Hematopoietic multipotent progenitor cell treated with erythropoietin and hydrocortisone succinate and interleukin-3 and kit ligand, for 15 days (in vitro differentiated cells): Measurements from ENCODE around the gene MACF1.

Experiments used
- DNase-seq: peaks from one replicate; pipeline ENCODE4 v3.0.0-alpha.2; 2015; ENCODE audit warnings: low spot score

MACF1 gene

GRCh38 chr1:39395357-39395831 lies 190.9 kb downstream of the MACF1 start:
- DNase-seq = no peak

DNA sequence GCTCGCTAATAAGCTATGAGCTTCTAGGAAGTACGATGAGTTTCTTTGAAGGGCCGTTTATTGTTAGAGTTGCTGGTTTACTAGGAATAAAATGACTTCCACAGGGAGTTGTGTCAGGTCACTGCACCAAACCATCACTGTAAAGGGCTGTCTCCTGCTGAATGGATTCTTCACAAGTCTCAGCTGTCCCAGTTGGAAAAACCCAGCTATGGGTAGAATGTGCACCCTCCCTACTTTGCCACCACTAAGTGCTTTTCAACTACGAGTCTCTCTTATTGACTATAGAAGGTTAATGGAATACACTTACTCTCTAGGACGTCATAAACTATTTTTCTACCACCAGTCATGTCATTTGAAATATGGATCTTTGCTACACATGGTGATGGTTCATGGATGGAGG lies 192.2 kb downstream of the MACF1 start:
- DNase-seq = no peak

DNA sequence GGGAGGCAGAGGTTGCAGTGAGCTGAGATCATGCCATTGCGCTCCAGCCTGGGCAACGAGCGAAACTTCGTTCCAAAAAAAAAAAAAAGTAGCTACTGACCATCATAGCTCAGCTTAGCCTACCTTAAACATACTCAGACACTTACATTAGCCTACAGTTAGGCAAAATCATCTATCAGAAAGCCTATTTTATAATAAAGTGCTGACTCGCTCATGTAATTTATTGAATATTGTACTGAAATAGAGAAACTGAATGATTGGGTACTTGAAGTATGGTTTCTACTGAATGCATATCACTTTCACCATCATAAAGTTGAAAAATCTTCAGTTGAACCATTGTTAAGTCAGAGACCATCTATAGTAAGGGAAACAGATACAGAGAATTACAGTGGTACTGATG lies 193.0 kb downstream of the MACF1 start:
- no peak for DNase-seq

- DNase-seq = no peak
Observed at GRCh38 chr1:39398278-39399021, 194.0 kb downstream of the MACF1 start.

- DNase-seq = no peak
Observed at GRCh38 chr1:39401106-39401505, 196.6 kb downstream of the MACF1 start.

DNA sequence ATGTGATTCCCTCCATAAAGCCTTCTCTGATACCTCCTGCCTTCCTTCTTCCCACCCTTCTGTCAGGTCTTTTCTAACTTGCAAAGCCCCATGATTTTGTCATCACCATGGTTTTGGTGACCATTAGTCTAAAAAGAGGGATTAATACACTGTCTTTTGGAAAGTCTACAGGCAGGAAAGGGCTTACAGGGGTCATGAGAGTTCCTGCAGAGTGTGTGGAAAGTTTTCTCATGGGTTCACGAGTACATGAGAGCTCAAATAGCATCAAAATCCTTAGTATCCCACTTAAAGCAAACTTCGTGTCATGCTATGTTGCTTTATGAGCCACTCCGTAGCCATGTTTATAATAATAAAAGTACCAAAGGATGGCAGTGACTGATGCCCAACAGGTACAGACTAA lies 200.4 kb downstream of the MACF1 start:
- DNase-seq = no peak

DNA sequence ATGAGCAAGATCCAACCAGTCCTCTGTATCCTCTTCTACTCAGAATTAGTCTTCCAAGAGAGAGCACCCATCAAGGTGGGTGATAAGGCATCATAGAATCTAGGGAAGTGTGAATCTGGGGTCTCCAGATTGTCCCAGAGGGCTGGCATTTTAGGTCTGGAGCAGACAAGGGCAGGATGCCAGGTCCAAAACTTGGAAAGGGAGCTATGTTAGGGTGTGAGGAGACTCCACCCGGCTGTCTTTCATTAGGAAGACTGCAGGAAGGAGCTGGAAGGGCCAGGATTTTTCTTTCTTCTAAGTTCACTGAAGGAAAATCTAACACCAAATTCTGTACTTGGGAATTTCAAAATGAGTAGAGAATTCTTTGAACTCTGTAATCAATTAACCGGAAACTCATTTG lies 200.9 kb downstream of the MACF1 start:
- no peak for DNase-seq

- DNase-seq = no peak
Observed at GRCh38 chr1:39406533-39407450, 202.3 kb downstream of the MACF1 start.

DNA sequence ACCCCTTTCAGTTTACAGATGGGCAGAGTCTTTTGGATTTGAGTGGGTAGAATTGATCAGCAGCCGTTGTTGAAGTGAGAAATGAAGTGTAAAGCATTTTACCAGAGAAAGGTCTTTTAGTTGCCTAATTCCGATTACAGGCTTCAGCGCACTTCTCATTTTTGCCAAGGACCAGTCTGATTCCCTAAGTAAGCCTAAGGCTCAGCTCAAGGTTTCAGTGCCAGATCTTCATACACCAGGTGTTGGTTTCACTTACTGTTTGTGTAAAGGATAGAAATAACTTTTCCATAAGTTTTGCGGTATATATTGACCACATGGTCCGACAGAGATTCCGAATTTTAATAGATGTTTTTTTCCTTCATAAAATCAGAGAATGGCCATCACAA lies 203.0 kb downstream of the MACF1 start:
- DNase-seq = no peak

DNA sequence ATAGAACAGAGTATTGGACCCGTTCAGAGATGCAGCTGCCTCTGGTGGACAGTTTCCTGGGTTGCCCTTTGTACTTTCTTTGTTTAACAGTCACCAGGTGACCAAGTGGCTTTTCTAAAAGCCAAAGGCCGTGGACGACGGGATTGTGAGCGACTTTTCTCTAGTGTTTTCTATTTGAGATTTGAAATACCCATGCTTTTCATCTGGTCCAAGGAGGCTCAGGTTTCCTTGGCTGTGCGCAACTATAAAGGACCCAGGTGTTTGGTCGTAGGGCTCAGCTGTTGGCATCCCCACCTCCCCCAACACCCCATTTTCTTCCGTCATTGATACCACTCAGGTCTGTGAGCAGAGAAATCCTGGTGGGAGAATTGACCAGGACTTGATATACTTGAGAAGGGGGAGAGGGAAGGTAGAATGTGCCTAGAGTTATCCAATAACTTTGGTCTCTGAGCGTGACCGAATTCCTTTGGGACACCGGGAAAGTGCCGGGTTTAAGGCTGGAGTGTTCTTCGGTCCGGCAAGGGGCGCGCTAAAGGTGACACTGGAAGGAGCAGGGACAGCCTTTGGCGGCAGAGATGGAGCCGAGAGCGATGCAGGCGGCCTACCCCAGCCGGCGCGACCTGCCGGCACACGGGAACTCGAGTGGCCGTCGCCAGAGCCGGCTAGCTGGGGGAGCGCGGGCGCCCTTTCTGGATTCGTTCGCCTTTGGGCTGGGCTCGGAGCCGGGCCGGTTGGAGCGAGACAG lies 203.6 kb downstream of the MACF1 start:
- no peak for DNase-seq

DNA sequence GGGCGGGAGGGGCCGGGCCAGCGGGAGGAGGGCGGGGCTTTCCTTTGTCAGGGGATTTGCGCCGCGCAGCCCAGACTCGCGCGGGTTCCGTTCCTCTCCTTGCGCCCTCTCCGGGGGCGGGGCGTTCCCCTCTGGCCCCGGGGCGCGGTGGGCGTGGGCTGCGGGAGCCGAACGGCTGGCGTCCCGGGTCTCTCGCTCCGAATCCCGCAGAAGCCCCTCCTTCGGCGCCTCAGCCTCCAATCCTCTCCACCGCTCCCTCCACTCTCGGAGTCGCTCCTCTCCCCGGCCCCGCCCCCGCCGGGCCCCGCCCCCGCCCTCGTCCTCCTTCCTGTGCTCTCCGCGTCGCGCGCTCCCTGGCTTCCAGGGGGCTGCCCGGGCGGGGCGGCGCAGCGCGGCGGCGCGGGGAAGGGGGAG lies 204.2 kb downstream of the MACF1 start:
- peak; percentile 73 for DNase-seq

GRCh38 chr1:39409055-39409816 lies 204.7 kb downstream of the MACF1 start:
- DNase-seq = no peak

DNA sequence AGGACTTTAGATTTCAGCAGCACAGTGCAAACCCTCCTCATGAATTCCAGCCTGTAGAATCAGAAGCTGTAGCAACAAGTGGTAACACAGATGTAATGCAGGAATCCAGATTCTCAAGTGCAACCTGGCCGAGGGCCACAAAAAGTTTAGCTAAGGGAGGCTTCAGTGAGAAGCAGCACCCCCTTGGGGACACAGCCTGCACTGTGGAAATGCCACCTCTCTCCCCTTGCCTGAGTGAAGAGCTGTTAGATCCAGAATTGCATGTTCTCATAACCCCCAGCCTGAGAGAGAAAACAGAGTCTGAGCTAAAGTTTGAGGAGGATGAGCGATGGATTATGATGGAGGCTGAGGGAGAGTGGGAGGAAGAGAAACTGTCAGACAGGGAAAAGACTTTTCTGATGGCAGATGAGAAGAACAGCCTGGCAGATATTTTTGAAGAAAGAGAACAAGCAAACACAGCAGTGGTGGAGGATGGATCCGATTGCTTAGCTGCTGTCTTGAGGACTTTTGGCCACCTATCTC lies 206.5 kb downstream of the MACF1 start:
- peak; percentile 58 for DNase-seq

GRCh38 chr1:39411526-39412478 lies 207.3 kb downstream of the MACF1 start:
- DNase-seq = no peak

DNA sequence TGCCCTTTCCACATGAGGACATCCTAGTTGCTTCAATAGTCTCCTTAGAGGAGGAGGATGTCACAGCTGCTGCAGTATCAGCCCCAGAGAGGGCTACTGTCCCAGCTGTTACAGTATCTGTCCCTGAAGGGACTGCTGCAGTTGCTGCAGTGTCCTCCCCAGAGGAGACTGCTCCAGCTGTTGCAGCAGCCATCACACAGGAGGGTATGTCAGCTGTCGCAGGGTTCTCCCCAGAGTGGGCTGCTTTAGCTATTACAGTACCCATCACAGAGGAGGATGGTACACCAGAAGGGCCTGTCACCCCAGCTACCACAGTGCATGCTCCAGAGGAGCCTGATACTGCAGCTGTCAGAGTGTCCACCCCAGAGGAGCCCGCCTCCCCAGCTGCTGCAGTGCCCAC lies 208.4 kb downstream of the MACF1 start:
- DNase-seq = no peak

DNA sequence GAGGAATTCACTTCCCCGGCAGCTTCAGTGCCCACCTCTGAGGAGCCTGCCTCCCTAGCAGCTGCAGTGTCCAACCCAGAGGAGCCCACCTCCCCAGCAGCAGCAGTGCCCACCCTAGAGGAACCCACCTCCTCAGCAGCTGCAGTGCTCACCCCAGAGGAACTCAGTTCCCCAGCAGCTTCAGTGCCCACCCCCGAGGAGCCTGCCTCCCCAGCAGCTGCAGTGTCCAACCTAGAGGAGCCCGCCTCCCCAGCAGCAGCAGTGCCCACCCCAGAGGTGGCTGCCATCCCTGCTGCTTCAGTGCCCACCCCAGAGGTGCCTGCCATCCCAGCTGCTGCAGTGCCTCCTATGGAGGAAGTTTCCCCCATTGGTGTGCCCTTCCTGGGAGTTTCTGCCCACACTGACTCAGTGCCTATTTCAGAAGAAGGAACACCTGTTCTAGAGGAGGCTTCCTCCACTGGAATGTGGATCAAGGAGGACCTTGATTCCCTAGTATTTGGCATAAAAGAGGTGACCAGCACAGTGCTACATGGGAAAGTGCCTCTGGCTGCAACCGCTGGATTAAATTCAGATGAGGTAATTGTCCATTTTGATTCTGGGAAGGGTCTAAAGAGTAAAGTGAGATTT lies 209.5 kb downstream of the MACF1 start:
- no peak for DNase-seq

- no peak for DNase-seq
Observed at GRCh38 chr1:39415553-39415952, 211.1 kb downstream of the MACF1 start.

- DNase-seq = no peak
Observed at GRCh38 chr1:39416609-39417008, 212.1 kb downstream of the MACF1 start.

GRCh38 chr1:39418236-39418635 lies 213.7 kb downstream of the MACF1 start:
- DNase-seq = no peak

DNA sequence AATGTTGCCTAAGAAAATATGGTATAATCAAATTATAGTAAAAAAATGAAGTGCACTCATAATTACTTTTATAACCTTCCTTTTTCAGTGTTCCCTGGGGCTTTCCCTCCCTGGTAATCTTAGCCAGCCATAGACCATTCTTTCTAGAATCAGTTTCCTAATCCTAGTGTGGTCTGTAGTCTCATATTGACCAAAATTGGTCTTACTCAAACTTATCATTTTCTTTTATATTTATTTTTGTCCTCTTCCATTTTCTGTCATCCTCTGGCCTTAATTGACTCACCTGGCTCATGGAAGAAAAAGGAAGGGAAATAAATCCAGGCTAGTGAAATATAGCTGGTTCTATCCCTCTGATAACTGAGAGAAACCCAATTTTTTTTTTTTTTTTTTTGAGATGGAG lies 216.0 kb downstream of the MACF1 start:
- no peak for DNase-seq
